Measurements from ENCODE around the gene OR2G6. TPM values are rescaled to one million over a fixed set of nuclear protein-coding genes. Genes with fewer than 3 reads are reported as not detected.

OR2G6 gene
- total and polyA plus RNA-seq, 10 of the 15 experiments (the other 5 are each of a cell fraction or from before 2014, with no cell fraction given), result 0.21 to 2.2 (median 0.71) TPM

DNA sequence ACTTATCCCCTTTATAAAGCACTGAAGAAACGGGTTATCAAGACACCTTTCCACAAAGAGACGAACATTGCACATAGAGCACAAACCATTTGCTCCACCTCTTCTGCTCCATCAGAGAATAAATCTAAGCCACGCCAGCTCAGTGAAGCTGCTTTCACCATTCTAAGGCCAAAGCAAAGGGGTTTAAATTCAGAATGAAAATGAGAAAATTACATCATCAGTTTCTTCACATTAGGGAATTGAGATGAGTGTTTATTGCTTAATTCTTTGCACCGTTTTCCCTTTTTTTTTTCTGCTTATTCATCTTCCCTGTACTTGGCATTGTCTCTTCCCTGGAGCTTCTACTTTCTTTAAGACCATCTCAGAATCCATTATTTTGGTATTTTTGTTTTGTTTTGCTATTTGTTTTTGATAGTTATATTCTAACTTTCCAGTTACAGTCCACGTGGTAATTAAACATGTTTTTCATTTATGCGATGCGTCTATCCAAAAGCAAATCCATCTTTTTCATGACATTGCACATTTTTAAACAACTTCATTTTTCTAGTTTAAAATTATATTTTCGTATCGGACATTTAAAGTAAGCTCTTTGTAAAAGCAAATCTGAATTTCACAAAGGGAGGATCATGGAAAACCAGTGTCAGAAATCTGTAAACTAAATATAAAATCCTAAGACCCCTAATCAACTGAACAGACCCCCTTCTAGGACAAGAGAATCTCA is 68.5 kb downstream of the OR2G6 start:
- intact Hi-C loops (cut with micrococcal nuclease; ENCODE audit: unreplicated experiment) (no loop called here), in situ Hi-C loops (cut with MboI) (no loop called here)
- H3K36me3 ChIP-seq (ENCODE audit: control insufficient read depth in 2 of 2, insufficient read depth in 2 of 2, low read length in 1 of 2), result no peaks in the 10 kb centered on the region
- H3K27ac ChIP-seq (ENCODE audit: control insufficient read depth, insufficient read depth), result no peak overlapping the region
- no peaks in the 10 kb centered on the region for H3K79me2 ChIP-seq (ENCODE audit: control insufficient read depth, insufficient read depth, low read length)
- POLR2A ChIA-PET, result no interaction called here
- no peaks in the 10 kb centered on the region for H3K27me3 ChIP-seq (replicated peaks in 1 of 2; ENCODE audit: control insufficient read depth in 2 of 2, insufficient read depth in 2 of 2, low read length in 1 of 2)
- H3K4me3 ChIP-seq, result no peak overlapping the region
- SMC1A ChIA-PET (ENCODE audit: uncharacterized antibody, unreplicated experiment), result no interaction called here
- FAIRE-seq, result no peak
- no peaks in the 10 kb centered on the region for H3K4me1 ChIP-seq (ENCODE audit: control insufficient read depth, insufficient read depth, low read length)
- RAD21 ChIA-PET (ENCODE audit: unreplicated experiment), result no interaction called here
- no peak for ATAC-seq
- H3K9me3 ChIP-seq (replicated peaks; ENCODE audit: control insufficient read depth, insufficient read depth, low read length), result no peaks in the 10 kb centered on the region
- H3K9ac ChIP-seq (ENCODE audit: control insufficient read depth, insufficient read depth, low read length), result no peak overlapping the region
- no peak for DNase-seq (ENCODE audit: low read depth, low spot score)
- no CpG with 5 or more reads among the region's 9 CpGs for WGBS (ENCODE audit: insufficient coverage, insufficient replicate concordance, low lambda C conversion rate, missing lambda C conversion rate)
- TF ChIP-seq, protein P1, sequence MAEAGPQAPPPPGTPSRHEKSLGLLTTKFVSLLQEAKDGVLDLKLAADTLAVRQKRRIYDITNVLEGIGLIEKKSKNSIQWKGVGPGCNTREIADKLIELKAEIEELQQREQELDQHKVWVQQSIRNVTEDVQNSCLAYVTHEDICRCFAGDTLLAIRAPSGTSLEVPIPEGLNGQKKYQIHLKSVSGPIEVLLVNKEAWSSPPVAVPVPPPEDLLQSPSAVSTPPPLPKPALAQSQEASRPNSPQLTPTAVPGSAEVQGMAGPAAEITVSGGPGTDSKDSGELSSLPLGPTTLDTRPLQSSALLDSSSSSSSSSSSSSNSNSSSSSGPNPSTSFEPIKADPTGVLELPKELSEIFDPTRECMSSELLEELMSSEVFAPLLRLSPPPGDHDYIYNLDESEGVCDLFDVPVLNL (IDR thresholded peaks at IDR 0.05; ENCODE audit: low read depth, low read length), result no peak
- TF ChIP-seq, protein P2, sequence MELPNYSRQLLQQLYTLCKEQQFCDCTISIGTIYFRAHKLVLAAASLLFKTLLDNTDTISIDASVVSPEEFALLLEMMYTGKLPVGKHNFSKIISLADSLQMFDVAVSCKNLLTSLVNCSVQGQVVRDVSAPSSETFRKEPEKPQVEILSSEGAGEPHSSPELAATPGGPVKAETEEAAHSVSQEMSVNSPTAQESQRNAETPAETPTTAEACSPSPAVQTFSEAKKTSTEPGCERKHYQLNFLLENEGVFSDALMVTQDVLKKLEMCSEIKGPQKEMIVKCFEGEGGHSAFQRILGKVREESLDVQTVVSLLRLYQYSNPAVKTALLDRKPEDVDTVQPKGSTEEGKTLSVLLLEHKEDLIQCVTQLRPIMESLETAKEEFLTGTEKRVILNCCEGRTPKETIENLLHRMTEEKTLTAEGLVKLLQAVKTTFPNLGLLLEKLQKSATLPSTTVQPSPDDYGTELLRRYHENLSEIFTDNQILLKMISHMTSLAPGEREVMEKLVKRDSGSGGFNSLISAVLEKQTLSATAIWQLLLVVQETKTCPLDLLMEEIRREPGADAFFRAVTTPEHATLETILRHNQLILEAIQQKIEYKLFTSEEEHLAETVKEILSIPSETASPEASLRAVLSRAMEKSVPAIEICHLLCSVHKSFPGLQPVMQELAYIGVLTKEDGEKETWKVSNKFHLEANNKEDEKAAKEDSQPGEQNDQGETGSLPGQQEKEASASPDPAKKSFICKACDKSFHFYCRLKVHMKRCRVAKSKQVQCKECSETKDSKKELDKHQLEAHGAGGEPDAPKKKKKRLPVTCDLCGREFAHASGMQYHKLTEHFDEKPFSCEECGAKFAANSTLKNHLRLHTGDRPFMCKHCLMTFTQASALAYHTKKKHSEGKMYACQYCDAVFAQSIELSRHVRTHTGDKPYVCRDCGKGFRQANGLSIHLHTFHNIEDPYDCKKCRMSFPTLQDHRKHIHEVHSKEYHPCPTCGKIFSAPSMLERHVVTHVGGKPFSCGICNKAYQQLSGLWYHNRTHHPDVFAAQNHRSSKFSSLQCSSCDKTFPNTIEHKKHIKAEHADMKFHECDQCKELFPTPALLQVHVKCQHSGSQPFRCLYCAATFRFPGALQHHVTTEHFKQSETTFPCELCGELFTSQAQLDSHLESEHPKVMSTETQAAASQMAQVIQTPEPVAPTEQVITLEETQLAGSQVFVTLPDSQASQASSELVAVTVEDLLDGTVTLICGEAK (IDR thresholded peaks at IDR 0.05; ENCODE audit: borderline replicate concordance), result no peak
- no peak for TF ChIP-seq YBX1 (IDR thresholded peaks at IDR 0.05)
- TF ChIP-seq, protein P3, sequence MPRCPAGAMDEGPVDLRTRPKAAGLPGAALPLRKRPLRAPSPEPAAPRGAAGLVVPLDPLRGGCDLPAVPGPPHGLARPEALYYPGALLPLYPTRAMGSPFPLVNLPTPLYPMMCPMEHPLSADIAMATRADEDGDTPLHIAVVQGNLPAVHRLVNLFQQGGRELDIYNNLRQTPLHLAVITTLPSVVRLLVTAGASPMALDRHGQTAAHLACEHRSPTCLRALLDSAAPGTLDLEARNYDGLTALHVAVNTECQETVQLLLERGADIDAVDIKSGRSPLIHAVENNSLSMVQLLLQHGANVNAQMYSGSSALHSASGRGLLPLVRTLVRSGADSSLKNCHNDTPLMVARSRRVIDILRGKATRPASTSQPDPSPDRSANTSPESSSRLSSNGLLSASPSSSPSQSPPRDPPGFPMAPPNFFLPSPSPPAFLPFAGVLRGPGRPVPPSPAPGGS (IDR thresholded peaks at IDR 0.05; ENCODE audit: borderline replicate concordance, insufficient read depth, low read depth, low read length, poor library complexity, severe bottlenecking), result no peak
- TF ChIP-seq, protein P4, sequence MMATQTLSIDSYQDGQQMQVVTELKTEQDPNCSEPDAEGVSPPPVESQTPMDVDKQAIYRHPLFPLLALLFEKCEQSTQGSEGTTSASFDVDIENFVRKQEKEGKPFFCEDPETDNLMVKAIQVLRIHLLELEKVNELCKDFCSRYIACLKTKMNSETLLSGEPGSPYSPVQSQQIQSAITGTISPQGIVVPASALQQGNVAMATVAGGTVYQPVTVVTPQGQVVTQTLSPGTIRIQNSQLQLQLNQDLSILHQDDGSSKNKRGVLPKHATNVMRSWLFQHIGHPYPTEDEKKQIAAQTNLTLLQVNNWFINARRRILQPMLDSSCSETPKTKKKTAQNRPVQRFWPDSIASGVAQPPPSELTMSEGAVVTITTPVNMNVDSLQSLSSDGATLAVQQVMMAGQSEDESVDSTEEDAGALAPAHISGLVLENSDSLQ (IDR thresholded peaks at IDR 0.05), result no peak
- H2AFZ ChIP-seq (ENCODE audit: control insufficient read depth, low read depth, low read length), result no peak overlapping the region
- no TSS peak for BruUV-seq (replicated peaks)
- no peak overlapping the region for H3K4me2 ChIP-seq (ENCODE audit: control insufficient read depth, insufficient read depth)
- no peaks in the 10 kb centered on the region for H4K20me1 ChIP-seq (ENCODE audit: control insufficient read depth, insufficient read depth)
- CTCF ChIA-PET, result no interaction called here

Other genes with a start within 250 kb of the OR2G6 start
Only the 7 nearest of the 18 such genes appear.
- gene OR2T1, start 105.0 kb upstream of the OR2G6 start, total RNA-seq (2014; rRNA removed), result not detected in 2 replicates
- not detected in 2 replicates for gene OR2T1, start 105.0 kb upstream of the OR2G6 start, total RNA-seq (2014; rRNA removed; fragmentation: Illumina TruSeq; extraction: Trizol)
- gene OR2T1, start 105.0 kb upstream of the OR2G6 start, total RNA-seq (2021), result not detected in 2 replicates
- gene OR2T1, start 105.0 kb upstream of the OR2G6 start, polyA plus RNA-seq (2011; rRNA removed), result 0.04 TPM in 1 of 2 replicates, not detected in the other
- gene OR2T1, start 105.0 kb upstream of the OR2G6 start, polyA plus RNA-seq (2014; fragmentation: Illumina TruSeq; extraction: Trizol), result not detected in 2 replicates
- gene OR2T1, start 105.0 kb upstream of the OR2G6 start, polyA plus RNA-seq (2014; fragmentation: Nextera tagmentation; extraction: Ambion mirVana), result under 1 TPM in 1 of 2 experiments, not detected in 1; 0.02 TPM
- gene OR2T1, start 105.0 kb upstream of the OR2G6 start, polyA plus RNA-seq (2014; rRNA removed), result not detected in 2 replicates
- gene OR2T1, start 105.0 kb upstream of the OR2G6 start, polyA plus RNA-seq (2016; fragmentation: Nextera tagmentation; extraction: Ambion mirVana), result not detected
- 6.3 and 8.8 TPM in 2 replicates for gene OR2T2, start 62.4 kb upstream of the OR2G6 start, total RNA-seq (2014; rRNA removed)
- gene OR2T2, start 62.4 kb upstream of the OR2G6 start, total RNA-seq (2014; rRNA removed; fragmentation: Illumina TruSeq; extraction: Trizol), result 6.7 and 7.0 TPM in 2 replicates
- gene OR2T2, start 62.4 kb upstream of the OR2G6 start, total RNA-seq (2021), result 3.8 and 4.4 TPM in 2 replicates
- gene OR2T2, start 62.4 kb upstream of the OR2G6 start, polyA plus RNA-seq (2011; rRNA removed), result 5.0 TPM in 2 replicates
- 0.57 and 0.60 TPM in 2 replicates for gene OR2T2, start 62.4 kb upstream of the OR2G6 start, polyA plus RNA-seq (2014; fragmentation: Illumina TruSeq; extraction: Trizol)
- under 1 TPM; 0.07 to 0.18 TPM for gene OR2T2, start 62.4 kb upstream of the OR2G6 start, polyA plus RNA-seq (2014; fragmentation: Nextera tagmentation; extraction: Ambion mirVana)
- gene OR2T2, start 62.4 kb upstream of the OR2G6 start, polyA plus RNA-seq (2014; rRNA removed), result 0.68 and 0.79 TPM in 2 replicates
- 1 to 10 TPM in 1 of 2 experiments, under 1 TPM in 1; 0.86 to 1.5 TPM for gene OR2T2, start 62.4 kb upstream of the OR2G6 start, polyA plus RNA-seq (2016; fragmentation: Nextera tagmentation; extraction: Ambion mirVana)
- 6.1 and 7.5 TPM in 2 replicates for gene OR2T3, start 34.7 kb upstream of the OR2G6 start, total RNA-seq (2014; rRNA removed)
- 8.5 and 10.1 TPM in 2 replicates for gene OR2T3, start 34.7 kb upstream of the OR2G6 start, total RNA-seq (2014; rRNA removed; fragmentation: Illumina TruSeq; extraction: Trizol)
- 9.2 and 11.2 TPM in 2 replicates for gene OR2T3, start 34.7 kb upstream of the OR2G6 start, total RNA-seq (2021)
- gene OR2T3, start 34.7 kb upstream of the OR2G6 start, polyA plus RNA-seq (2011; rRNA removed), result 11.0 and 23.3 TPM in 2 replicates
- 6.4 and 8.3 TPM in 2 replicates for gene OR2T3, start 34.7 kb upstream of the OR2G6 start, polyA plus RNA-seq (2014; fragmentation: Illumina TruSeq; extraction: Trizol)
- gene OR2T3, start 34.7 kb upstream of the OR2G6 start, polyA plus RNA-seq (2014; fragmentation: Nextera tagmentation; extraction: Ambion mirVana), result 1 to 10 TPM; 2.0 to 2.3 TPM
- gene OR2T3, start 34.7 kb upstream of the OR2G6 start, polyA plus RNA-seq (2014; rRNA removed), result 5.4 and 9.2 TPM in 2 replicates
- gene OR2T3, start 34.7 kb upstream of the OR2G6 start, polyA plus RNA-seq (2016; fragmentation: Nextera tagmentation; extraction: Ambion mirVana), result 1 to 10 TPM; 4.1 to 4.5 TPM
- gene OR2T5, start 19.5 kb upstream of the OR2G6 start, total RNA-seq (2014; rRNA removed), result 0.33 and 1.5 TPM in 2 replicates
- 1.2 and 1.4 TPM in 2 replicates for gene OR2T5, start 19.5 kb upstream of the OR2G6 start, total RNA-seq (2014; rRNA removed; fragmentation: Illumina TruSeq; extraction: Trizol)
- 0.59 and 0.88 TPM in 2 replicates for gene OR2T5, start 19.5 kb upstream of the OR2G6 start, total RNA-seq (2021)
- gene OR2T5, start 19.5 kb upstream of the OR2G6 start, polyA plus RNA-seq (2011; rRNA removed), result 0.81 and 1.4 TPM in 2 replicates
- 0.07 and 0.63 TPM in 2 replicates for gene OR2T5, start 19.5 kb upstream of the OR2G6 start, polyA plus RNA-seq (2014; fragmentation: Illumina TruSeq; extraction: Trizol)
- under 1 TPM; 0.08 to 0.31 TPM for gene OR2T5, start 19.5 kb upstream of the OR2G6 start, polyA plus RNA-seq (2014; fragmentation: Nextera tagmentation; extraction: Ambion mirVana)
- 0.88 TPM in 1 of 2 replicates, not detected in the other for gene OR2T5, start 19.5 kb upstream of the OR2G6 start, polyA plus RNA-seq (2014; rRNA removed)
- under 1 TPM in 1 of 2 experiments, not detected in 1; 0.16 TPM for gene OR2T5, start 19.5 kb upstream of the OR2G6 start, polyA plus RNA-seq (2016; fragmentation: Nextera tagmentation; extraction: Ambion mirVana)
- gene OR2T29, start 54.7 kb downstream of the OR2G6 start, total RNA-seq (2014; rRNA removed), result 3.5 and 9.4 TPM in 2 replicates
- 4.2 and 5.4 TPM in 2 replicates for gene OR2T29, start 54.7 kb downstream of the OR2G6 start, total RNA-seq (2014; rRNA removed; fragmentation: Illumina TruSeq; extraction: Trizol)
- gene OR2T29, start 54.7 kb downstream of the OR2G6 start, total RNA-seq (2021), result 3.4 and 4.6 TPM in 2 replicates
- gene OR2T29, start 54.7 kb downstream of the OR2G6 start, polyA plus RNA-seq (2011; rRNA removed), result 5.8 and 10.2 TPM in 2 replicates
- 0.49 and 1.5 TPM in 2 replicates for gene OR2T29, start 54.7 kb downstream of the OR2G6 start, polyA plus RNA-seq (2014; fragmentation: Illumina TruSeq; extraction: Trizol)
- gene OR2T29, start 54.7 kb downstream of the OR2G6 start, polyA plus RNA-seq (2014; fragmentation: Nextera tagmentation; extraction: Ambion mirVana), result 1 to 10 TPM in 1 of 2 experiments, under 1 TPM in 1; 0.49 to 1.3 TPM
- 0.22 and 1.0 TPM in 2 replicates for gene OR2T29, start 54.7 kb downstream of the OR2G6 start, polyA plus RNA-seq (2014; rRNA removed)
- gene OR2T29, start 54.7 kb downstream of the OR2G6 start, polyA plus RNA-seq (2016; fragmentation: Nextera tagmentation; extraction: Ambion mirVana), result 1 to 10 TPM; 1.2 to 1.3 TPM
- 0.56 and 1.0 TPM in 2 replicates for gene OR2T34, start 66.7 kb downstream of the OR2G6 start, total RNA-seq (2014; rRNA removed)
- 0.36 and 0.60 TPM in 2 replicates for gene OR2T34, start 66.7 kb downstream of the OR2G6 start, total RNA-seq (2014; rRNA removed; fragmentation: Illumina TruSeq; extraction: Trizol)
- 0.64 and 1.0 TPM in 2 replicates for gene OR2T34, start 66.7 kb downstream of the OR2G6 start, total RNA-seq (2021)
- gene OR2T34, start 66.7 kb downstream of the OR2G6 start, polyA plus RNA-seq (2011; rRNA removed), result 1.5 and 2.7 TPM in 2 replicates
- gene OR2T34, start 66.7 kb downstream of the OR2G6 start, polyA plus RNA-seq (2014; fragmentation: Illumina TruSeq; extraction: Trizol), result 0.40 and 1.9 TPM in 2 replicates
- under 1 TPM in 1 of 2 experiments, not detected in 1; 0.16 TPM for gene OR2T34, start 66.7 kb downstream of the OR2G6 start, polyA plus RNA-seq (2014; fragmentation: Nextera tagmentation; extraction: Ambion mirVana)
- 0.33 and 0.65 TPM in 2 replicates for gene OR2T34, start 66.7 kb downstream of the OR2G6 start, polyA plus RNA-seq (2014; rRNA removed)
- under 1 TPM in 1 of 2 experiments, not detected in 1; 0.28 TPM for gene OR2T34, start 66.7 kb downstream of the OR2G6 start, polyA plus RNA-seq (2016; fragmentation: Nextera tagmentation; extraction: Ambion mirVana)
- not detected in 2 replicates for gene OR2T10, start 89.6 kb downstream of the OR2G6 start, total RNA-seq (2014; rRNA removed)
- gene OR2T10, start 89.6 kb downstream of the OR2G6 start, total RNA-seq (2014; rRNA removed; fragmentation: Illumina TruSeq; extraction: Trizol), result not detected in 2 replicates
- gene OR2T10, start 89.6 kb downstream of the OR2G6 start, total RNA-seq (2021), result not detected in 2 replicates
- not detected in 2 replicates for gene OR2T10, start 89.6 kb downstream of the OR2G6 start, polyA plus RNA-seq (2011; rRNA removed)
- not detected in 2 replicates for gene OR2T10, start 89.6 kb downstream of the OR2G6 start, polyA plus RNA-seq (2014; fragmentation: Illumina TruSeq; extraction: Trizol)
- gene OR2T10, start 89.6 kb downstream of the OR2G6 start, polyA plus RNA-seq (2014; fragmentation: Nextera tagmentation; extraction: Ambion mirVana), result not detected
- not detected in 2 replicates for gene OR2T10, start 89.6 kb downstream of the OR2G6 start, polyA plus RNA-seq (2014; rRNA removed)
- not detected for gene OR2T10, start 89.6 kb downstream of the OR2G6 start, polyA plus RNA-seq (2016; fragmentation: Nextera tagmentation; extraction: Ambion mirVana)